Effector memory CD4-positive, alpha-beta T cell (primary cell): ENCODE results near the gene FABP7.

Experiments
- DNase-seq, 3 donors: peaks; one replicate each; pipeline ENCODE4 v3.0.0-alpha.2; 2020
- H3K27ac ChIP-seq: 2 replicates; pipeline ENCODE4 v1.7.0; 2013; ENCODE audit warnings: mild to moderate bottlenecking, low read length, moderate library complexity; ENCODE audit not compliant: insufficient read depth, poor library complexity, severe bottlenecking
- H3K27me3 ChIP-seq: replicated peaks from 2 replicates; pipeline ENCODE4 v1.7.0; 2013; ENCODE audit warnings: mild to moderate bottlenecking, low read length; ENCODE audit not compliant: insufficient read depth, control insufficient read depth, poor library complexity, severe bottlenecking
- H3K36me3 ChIP-seq: 2 replicates; pipeline ENCODE4 v1.7.0; 2013; ENCODE audit warnings: mild to moderate bottlenecking, low read length, moderate library complexity; ENCODE audit not compliant: control insufficient read depth, insufficient read depth
- H3K4me1 ChIP-seq: 2 replicates; pipeline ENCODE4 v1.7.0; 2013; ENCODE audit warnings: low read length, mild to moderate bottlenecking; ENCODE audit not compliant: control insufficient read depth, insufficient read depth, poor library complexity, severe bottlenecking
- H3K4me3 ChIP-seq: 2 replicates; pipeline ENCODE4 v1.7.0; 2013; ENCODE audit warnings: low read length, low read depth, mild to moderate bottlenecking; ENCODE audit not compliant: insufficient read depth, poor library complexity, severe bottlenecking
- H3K9me3 ChIP-seq: 2 replicates; pipeline ENCODE4 v1.7.0; 2013; ENCODE audit warnings: mild to moderate bottlenecking, low read length, moderate library complexity; ENCODE audit not compliant: control insufficient read depth

Gene FABP7

DNA sequence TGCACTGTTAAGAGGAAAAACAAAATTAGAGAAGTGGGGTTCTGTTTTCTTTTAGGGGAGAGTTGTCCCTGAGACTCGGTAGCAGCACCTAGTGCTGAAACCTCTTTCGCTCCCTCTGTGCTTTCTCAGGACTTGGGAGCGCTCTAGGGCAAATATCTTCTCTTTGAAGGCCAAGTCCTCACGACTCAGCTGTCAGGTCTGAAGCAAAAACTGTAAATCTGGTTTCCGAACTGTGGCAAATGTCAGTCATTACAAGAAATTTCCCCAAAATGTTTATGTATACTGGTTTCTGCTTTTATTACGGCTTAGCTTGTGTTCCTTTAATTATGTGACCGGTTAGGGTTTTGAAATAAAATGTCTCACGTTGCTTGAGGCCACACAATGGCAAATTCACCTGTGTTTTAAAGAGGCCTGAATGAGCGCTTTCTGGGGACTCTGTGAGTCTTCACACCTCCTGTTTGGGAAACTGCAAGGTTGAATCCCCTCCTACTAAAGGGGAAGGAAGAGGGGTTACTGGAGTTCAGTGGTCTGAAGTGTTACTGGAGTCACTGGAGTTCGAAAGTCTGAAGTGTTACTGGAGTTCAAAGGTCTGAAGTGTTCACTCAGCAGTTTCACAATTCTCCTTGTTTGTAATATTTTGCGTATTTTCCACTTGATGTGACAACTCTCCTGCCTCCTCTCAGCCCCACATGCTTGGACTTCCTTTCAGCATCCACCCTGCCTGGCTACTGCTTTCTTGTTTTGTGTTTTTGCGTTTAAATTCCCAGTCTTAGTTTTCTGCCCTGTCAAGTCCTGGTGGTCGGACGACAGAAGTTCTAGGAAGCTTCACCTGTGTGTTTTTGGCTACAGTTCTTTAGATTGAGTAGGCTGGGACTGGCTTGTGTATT, 11.2 kb downstream of the FABP7 start:
- Histone ChIP-seq H3K27ac (no peak overlapping the region), H3K36me3 (no peaks in the 10 kb centered on the region), H3K9me3 (no peaks in the 10 kb centered on the region), H3K4me1 (peaks cover 3% of the 10 kb centered on the region), H3K27me3 (peaks cover 8% of the 10 kb centered on the region), H3K4me3 (no peak overlapping the region)
- no peak for DNase-seq

GRCh38 chr6:122791310-122791679, 11.8 kb downstream of the FABP7 start:
- Histone ChIP-seq H3K4me3 (no peak overlapping the region), H3K4me1 (peaks cover 3% of the 10 kb centered on the region), H3K9me3 (no peaks in the 10 kb centered on the region), H3K27ac (no peak overlapping the region), H3K27me3 (peaks cover 8% of the 10 kb centered on the region), H3K36me3 (no peaks in the 10 kb centered on the region)
- no peak for DNase-seq

- Histone ChIP-seq H3K27ac (no peak overlapping the region), H3K27me3 (peaks cover 8% of the 10 kb centered on the region), H3K4me1 (peaks cover 3% of the 10 kb centered on the region), H3K4me3 (no peak overlapping the region), H3K9me3 (no peaks in the 10 kb centered on the region), H3K36me3 (no peaks in the 10 kb centered on the region)
- DNase-seq, result no peak
These were observed 13.2 kb downstream of the FABP7 start for GRCh38 chr6:122792766-122793165.

- no peaks in the 10 kb centered on the region for H3K36me3 ChIP-seq
- no peak overlapping the region for H3K27ac ChIP-seq
These were observed 18.0 kb downstream of the FABP7 start for GRCh38 chr6:122797537-122797936.

DNA sequence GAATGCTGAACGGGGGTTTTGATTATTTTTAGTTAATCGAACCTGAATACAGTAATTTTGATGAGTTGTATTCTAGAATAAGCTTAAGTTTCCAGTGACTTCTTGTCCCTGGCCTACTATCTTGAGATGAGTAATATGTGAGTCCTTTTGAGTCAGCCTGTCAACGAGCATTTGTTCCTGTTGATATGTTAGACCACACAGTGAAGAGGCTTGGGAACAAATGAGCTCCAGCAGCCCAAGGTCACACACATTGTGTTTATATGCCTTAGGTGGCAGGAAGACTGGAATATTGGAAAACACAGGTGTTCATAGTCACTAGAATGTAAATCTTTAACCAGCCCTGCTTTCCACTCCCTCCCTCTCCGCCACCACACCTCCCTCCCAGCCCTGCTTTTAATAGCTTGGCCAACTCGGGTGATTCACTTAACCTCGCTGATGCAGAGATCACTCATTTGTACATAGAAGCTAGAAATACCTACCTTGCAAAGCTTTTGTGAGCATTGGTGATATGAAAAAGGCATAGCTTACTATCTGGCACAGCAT, 18.7 kb downstream of the FABP7 start:
- H3K4me3 ChIP-seq, result no peak overlapping the region
- DNase-seq, result no peak
- no peak overlapping the region for H3K27ac ChIP-seq
- H3K36me3 ChIP-seq, result no peaks in the 10 kb centered on the region
- H3K27me3 ChIP-seq, result no peaks in the 10 kb centered on the region
- H3K4me1 ChIP-seq, result no peaks in the 10 kb centered on the region
- H3K9me3 ChIP-seq, result no peaks in the 10 kb centered on the region

More at GRCh38 chr6:122797537-122797936, 18.0 kb downstream of the FABP7 start:
- no peak overlapping the region for H3K4me3 ChIP-seq
- no peaks in the 10 kb centered on the region for H3K4me1 ChIP-seq
- H3K27me3 ChIP-seq, result no peaks in the 10 kb centered on the region
- no peak for DNase-seq
- H3K9me3 ChIP-seq, result no peaks in the 10 kb centered on the region

GRCh38 chr6:122799140-122799745, 19.7 kb downstream of the FABP7 start:
- Histone ChIP-seq H3K27me3 (no peaks in the 10 kb centered on the region), H3K36me3 (no peaks in the 10 kb centered on the region), H3K4me3 (no peak overlapping the region), H3K4me1 (no peaks in the 10 kb centered on the region), H3K9me3 (no peaks in the 10 kb centered on the region), H3K27ac (no peak overlapping the region)
- DNase-seq, result no peak

DNA sequence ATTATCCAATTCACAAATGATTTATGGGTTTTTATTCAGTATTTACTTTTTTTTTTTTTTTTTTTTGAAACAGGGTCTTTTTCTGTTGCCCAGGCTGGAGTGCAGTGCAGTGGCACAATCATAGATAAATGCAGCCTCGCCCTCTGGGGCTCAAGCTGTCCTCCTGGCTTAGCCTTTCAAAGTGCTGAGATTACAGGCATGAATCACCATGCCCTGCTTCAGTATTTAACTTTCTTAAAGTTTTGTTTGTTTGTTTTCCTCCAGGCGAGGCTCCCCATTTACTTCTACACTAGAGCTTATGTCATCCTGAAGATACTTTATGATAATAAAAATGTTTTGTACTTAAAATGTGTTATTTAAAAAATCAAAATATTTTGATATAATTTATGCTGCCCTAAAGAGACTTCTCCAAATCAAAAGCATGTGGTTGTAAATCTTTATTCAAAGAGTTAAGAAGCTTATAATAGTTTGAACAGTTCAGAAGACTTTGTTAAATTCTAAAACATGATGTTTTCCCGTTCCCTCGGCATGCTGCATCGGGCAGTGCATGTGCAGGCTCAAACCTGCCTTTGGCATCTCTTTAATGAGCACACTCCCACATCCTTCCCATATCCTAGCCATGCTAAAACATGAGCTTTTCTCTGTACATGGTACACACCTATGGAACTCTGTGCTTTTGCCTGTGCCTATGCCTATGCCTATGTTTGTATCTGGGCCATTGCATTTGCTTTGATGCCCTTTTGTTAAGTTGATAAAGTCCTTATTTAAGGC, 20.6 kb downstream of the FABP7 start:
- no peak overlapping the region for H3K27ac ChIP-seq
- no peaks in the 10 kb centered on the region for H3K27me3 ChIP-seq
- H3K4me1 ChIP-seq, result no peaks in the 10 kb centered on the region
- no peak for DNase-seq
- no peak overlapping the region for H3K4me3 ChIP-seq
- H3K9me3 ChIP-seq, result no peaks in the 10 kb centered on the region
- no peaks in the 10 kb centered on the region for H3K36me3 ChIP-seq

- DNase-seq, result no peak
- no peak overlapping the region for H3K4me3 ChIP-seq
- no peaks in the 10 kb centered on the region for H3K27me3 ChIP-seq
- no peaks in the 10 kb centered on the region for H3K9me3 ChIP-seq
- no peaks in the 10 kb centered on the region for H3K4me1 ChIP-seq
- no peaks in the 10 kb centered on the region for H3K36me3 ChIP-seq
- no peak overlapping the region for H3K27ac ChIP-seq
These were observed 21.4 kb downstream of the FABP7 start for GRCh38 chr6:122800906-122801305.

- Histone ChIP-seq H3K4me3 (no peak overlapping the region), H3K27me3 (no peaks in the 10 kb centered on the region), H3K27ac (no peak overlapping the region), H3K9me3 (no peaks in the 10 kb centered on the region), H3K36me3 (no peaks in the 10 kb centered on the region), H3K4me1 (no peaks in the 10 kb centered on the region)
- no peak for DNase-seq
These were observed 21.9 kb downstream of the FABP7 start for GRCh38 chr6:122801397-122801796.
